ENCODE measurements around the gene PPP1R16B. TPM values are rescaled to one million over a fixed set of nuclear protein-coding genes. Genes with fewer than 3 reads are reported as not detected.

Gene PPP1R16B
- total and polyA plus RNA-seq, 10 of the 15 experiments (the other 5 are each of a cell fraction or from before 2014, with no cell fraction given): 13.4 to 90.2 (median 66.7) TPM

GRCh38 chr20:38804682-38805501, 605 bp upstream of the PPP1R16B start (continued):
- TF ChIP-seq PRDM15 (CRISPR knock-in tag; IDR thresholded peaks at IDR 0.05): no peak
- no peak for TF ChIP-seq MYC (IDR thresholded peaks at IDR 0.05; ENCODE audit: insufficient read depth, insufficient read length, insufficient replicate concordance, low read length, severe bottlenecking)
- TF ChIP-seq, protein P1, sequence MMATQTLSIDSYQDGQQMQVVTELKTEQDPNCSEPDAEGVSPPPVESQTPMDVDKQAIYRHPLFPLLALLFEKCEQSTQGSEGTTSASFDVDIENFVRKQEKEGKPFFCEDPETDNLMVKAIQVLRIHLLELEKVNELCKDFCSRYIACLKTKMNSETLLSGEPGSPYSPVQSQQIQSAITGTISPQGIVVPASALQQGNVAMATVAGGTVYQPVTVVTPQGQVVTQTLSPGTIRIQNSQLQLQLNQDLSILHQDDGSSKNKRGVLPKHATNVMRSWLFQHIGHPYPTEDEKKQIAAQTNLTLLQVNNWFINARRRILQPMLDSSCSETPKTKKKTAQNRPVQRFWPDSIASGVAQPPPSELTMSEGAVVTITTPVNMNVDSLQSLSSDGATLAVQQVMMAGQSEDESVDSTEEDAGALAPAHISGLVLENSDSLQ (IDR thresholded peaks at IDR 0.05): peak; percentile 48
- TF ChIP-seq ZNF592 (IDR thresholded peaks at IDR 0.05): no peak
- TF ChIP-seq ATF7 (IDR thresholded peaks at IDR 0.05; ENCODE audit: low read depth): peak; percentile 58
- 0 out of 2 replicates have a peak, but pooled peaks have one; percentile 49 for TF ChIP-seq POLR2AphosphoS5 (IDR thresholded peaks at IDR 0.05; ENCODE audit: low read length)
- 0 out of 2 replicates have a peak, but pooled peaks have one; percentile 64 for TF ChIP-seq RCOR1 (conservative IDR thresholded peaks at IDR 0.05; ENCODE audit: low read depth, low read length)
- TF ChIP-seq CEBPB (IDR thresholded peaks at IDR 0.05; ENCODE audit: borderline replicate concordance in 1 of 2, low read depth in 2 of 2, low read length in 2 of 2): no peak
- TF ChIP-seq, protein P2, sequence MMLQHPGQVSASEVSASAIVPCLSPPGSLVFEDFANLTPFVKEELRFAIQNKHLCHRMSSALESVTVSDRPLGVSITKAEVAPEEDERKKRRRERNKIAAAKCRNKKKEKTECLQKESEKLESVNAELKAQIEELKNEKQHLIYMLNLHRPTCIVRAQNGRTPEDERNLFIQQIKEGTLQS (IDR thresholded peaks at IDR 0.05; ENCODE audit: borderline replicate concordance, extremely low read depth, low read depth, low read length): no peak
- 0 out of 2 replicates have a peak, but pooled peaks have one; percentile 35 for TF ChIP-seq BRCA1 (IDR thresholded peaks at IDR 0.05; ENCODE audit: low read depth, low read length)
- peak; percentile 93 for TF ChIP-seq SMARCA5 (IDR thresholded peaks at IDR 0.05)
- TF ChIP-seq, protein P3, sequence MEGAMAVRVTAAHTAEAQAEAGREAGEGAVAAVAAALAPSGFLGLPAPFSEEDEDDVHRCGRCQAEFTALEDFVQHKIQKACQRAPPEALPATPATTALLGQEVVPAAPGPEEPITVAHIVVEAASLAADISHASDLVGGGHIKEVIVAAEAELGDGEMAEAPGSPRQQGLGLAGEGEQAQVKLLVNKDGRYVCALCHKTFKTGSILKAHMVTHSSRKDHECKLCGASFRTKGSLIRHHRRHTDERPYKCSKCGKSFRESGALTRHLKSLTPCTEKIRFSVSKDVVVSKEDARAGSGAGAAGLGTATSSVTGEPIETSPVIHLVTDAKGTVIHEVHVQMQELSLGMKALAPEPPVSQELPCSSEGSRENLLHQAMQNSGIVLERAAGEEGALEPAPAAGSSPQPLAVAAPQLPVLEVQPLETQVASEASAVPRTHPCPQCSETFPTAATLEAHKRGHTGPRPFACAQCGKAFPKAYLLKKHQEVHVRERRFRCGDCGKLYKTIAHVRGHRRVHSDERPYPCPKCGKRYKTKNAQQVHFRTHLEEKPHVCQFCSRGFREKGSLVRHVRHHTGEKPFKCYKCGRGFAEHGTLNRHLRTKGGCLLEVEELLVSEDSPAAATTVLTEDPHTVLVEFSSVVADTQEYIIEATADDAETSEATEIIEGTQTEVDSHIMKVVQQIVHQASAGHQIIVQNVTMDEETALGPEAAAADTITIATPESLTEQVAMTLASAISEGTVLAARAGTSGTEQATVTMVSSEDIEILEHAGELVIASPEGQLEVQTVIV (IDR thresholded peaks at IDR 0.05; ENCODE audit: borderline replicate concordance, partially characterized antibody): no peak
- no peak for TF ChIP-seq USF2 (IDR thresholded peaks at IDR 0.05; ENCODE audit: borderline replicate concordance, low read depth, low read length)
- no peak for TF ChIP-seq SMAD1 (IDR thresholded peaks at IDR 0.05; ENCODE audit: low read depth, partially characterized antibody)

Measured in GM12878 (cell line).